Daoy (cell line): ENCODE results near the gene TPP1. TPM values are rescaled to one million over a fixed set of nuclear protein-coding genes. Genes with fewer than 3 reads are reported as not detected.

ENCODE experiments used
- DNase-seq: peaks from one replicate; pipeline ENCODE4 v3.0.0-alpha.2; 2015; ENCODE audit warnings: low read depth
- total RNA-seq: library from RNA; depleted of rRNA; stranded (reverse); fragments of >200 nt; shearing (Covaris generic); gene quantifications from 2 replicates; pipeline ENCODE4 v1.2.3, GENCODE V29; 2014; rRNA removed

TPP1 gene
- total RNA-seq, 1 experiment from 2014 or later = 14.9 TPM

GRCh38 chr11:6563121-6563619, 56.1 kb downstream of the TPP1 start:
- DNase-seq = no peak

Other genes starting within 250 kb of the TPP1 start
- 7.5 and 10.9 TPM in 2 replicates for gene SMPD1, start 228.9 kb downstream of the TPP1 start, total RNA-seq
- gene APBB1, start 200.3 kb downstream of the TPP1 start, total RNA-seq = 6.2 and 6.7 TPM in 2 replicates
- gene HPX, start 178.4 kb downstream of the TPP1 start, total RNA-seq = 0.06 TPM in 1 of 2 replicates, not detected in the other
- 9.4 and 16.4 TPM in 2 replicates for gene TRIM3, start 145.5 kb downstream of the TPP1 start, total RNA-seq
- 42.5 and 58.7 TPM in 2 replicates for gene ARFIP2, start 138.1 kb downstream of the TPP1 start, total RNA-seq
- gene TIMM10B, start 137.9 kb downstream of the TPP1 start, total RNA-seq = 24.7 and 43.4 TPM in 2 replicates
- gene DNHD1, start 122.1 kb downstream of the TPP1 start, total RNA-seq = 3.6 and 4.2 TPM in 2 replicates
- gene RRP8, start 15.8 kb downstream of the TPP1 start, total RNA-seq = 17.4 and 17.9 TPM in 2 replicates
- gene ILK, start 15.6 kb downstream of the TPP1 start, total RNA-seq = 120 and 140 TPM in 2 replicates
- gene TAF10, start 7.2 kb downstream of the TPP1 start, total RNA-seq = 53.0 and 57.0 TPM in 2 replicates
- 0.74 and 1.3 TPM in 2 replicates for gene DCHS1, start 36.4 kb upstream of the TPP1 start, total RNA-seq
- 95.5 and 120 TPM in 2 replicates for gene MRPL17, start 63.9 kb upstream of the TPP1 start, total RNA-seq
- gene OR2AG2, start 152.6 kb upstream of the TPP1 start, total RNA-seq = 0.03 TPM in 1 of 2 replicates, not detected in the other
- gene OR2AG1, start 163.6 kb upstream of the TPP1 start, total RNA-seq = not detected in 2 replicates
- 0.06 TPM in 1 of 2 replicates, not detected in the other for gene OR6A2, start 180.3 kb upstream of the TPP1 start, total RNA-seq
- gene OR10A5, start 226.3 kb upstream of the TPP1 start, total RNA-seq = not detected in 2 replicates
- gene OR10A2, start 243.6 kb upstream of the TPP1 start, total RNA-seq = not detected in 2 replicates